Activated B cell treated with CpG ODN at 0.5 μM for 24 hours (primary cell): ENCODE results near the gene ANO1. TPM values are rescaled to one million over a fixed set of nuclear protein-coding genes. Genes with fewer than 3 reads are reported as not detected.

ENCODE experiments used
- ATAC-seq: fragments of 200-7000 bp; cut with Tn5 transposase; one replicate; pipeline ENCODE4 v1.10.0; 2021; ENCODE audit warnings: low read depth, mild to moderate bottlenecking, moderate library complexity
- CTCF ChIA-PET: fragments of 350-600 bp; sonication (Branson Sonifier 250); formaldehyde crosslinking; loops from one replicate; lab custom pipeline; 2021; ENCODE audit warnings: antibody characterized with exemption; lab: Charles Lee
- POLR2A ChIA-PET: fragments of 350-600 bp; sonication (Branson Sonifier 250); formaldehyde crosslinking; loops from one replicate; lab custom pipeline; 2021; ENCODE audit warnings: antibody characterized with exemption; lab: Charles Lee
- DNase-seq: peaks from one replicate; pipeline ENCODE4 v3.0.0; 2022
- H3K27ac Mint-ChIP-seq: one replicate; pipeline ENCODE4 v1.8.0; 2020; ENCODE audit warnings: mixed read lengths
- H3K27me3 Mint-ChIP-seq: one replicate; pipeline ENCODE4 v1.8.0; 2021; ENCODE audit warnings: mixed read lengths
- H3K36me3 Mint-ChIP-seq: one replicate; pipeline ENCODE4 v1.8.0; 2021; ENCODE audit warnings: low read depth, mixed read lengths
- H3K4me1 Mint-ChIP-seq: one replicate; pipeline ENCODE4 v1.8.0; 2021; ENCODE audit warnings: mixed read lengths
- H3K4me3 Mint-ChIP-seq: one replicate; pipeline ENCODE4 v1.8.0; 2020; ENCODE audit warnings: mild to moderate bottlenecking, mixed read lengths
- H3K9me3 Mint-ChIP-seq: one replicate; pipeline ENCODE4 v1.8.0; 2020; ENCODE audit warnings: mixed read lengths
- intact Hi-C: fragments of 100-400 bp; cut with micrococcal nuclease; formaldehyde crosslinking; loops from one replicate; pipeline ENCODE4 v1.15.1; 2024
- total RNA-seq: library from RNA; stranded (reverse); gene quantifications from 2 replicates; pipeline ENCODE4 v1.2.3, GENCODE V29; 2022
- TF ChIP-seq, protein P1 (sequence below): fragments of 200-600 bp; IDR thresholded peaks from one replicate; pipeline ENCODE4 v1.8.0; 2022; ENCODE audit warnings: antibody characterized with exemption, mild to moderate bottlenecking

The ANO1 gene
- total RNA-seq, 1 donor from 2014 or later = not detected

- TF ChIP-seq, protein P1, sequence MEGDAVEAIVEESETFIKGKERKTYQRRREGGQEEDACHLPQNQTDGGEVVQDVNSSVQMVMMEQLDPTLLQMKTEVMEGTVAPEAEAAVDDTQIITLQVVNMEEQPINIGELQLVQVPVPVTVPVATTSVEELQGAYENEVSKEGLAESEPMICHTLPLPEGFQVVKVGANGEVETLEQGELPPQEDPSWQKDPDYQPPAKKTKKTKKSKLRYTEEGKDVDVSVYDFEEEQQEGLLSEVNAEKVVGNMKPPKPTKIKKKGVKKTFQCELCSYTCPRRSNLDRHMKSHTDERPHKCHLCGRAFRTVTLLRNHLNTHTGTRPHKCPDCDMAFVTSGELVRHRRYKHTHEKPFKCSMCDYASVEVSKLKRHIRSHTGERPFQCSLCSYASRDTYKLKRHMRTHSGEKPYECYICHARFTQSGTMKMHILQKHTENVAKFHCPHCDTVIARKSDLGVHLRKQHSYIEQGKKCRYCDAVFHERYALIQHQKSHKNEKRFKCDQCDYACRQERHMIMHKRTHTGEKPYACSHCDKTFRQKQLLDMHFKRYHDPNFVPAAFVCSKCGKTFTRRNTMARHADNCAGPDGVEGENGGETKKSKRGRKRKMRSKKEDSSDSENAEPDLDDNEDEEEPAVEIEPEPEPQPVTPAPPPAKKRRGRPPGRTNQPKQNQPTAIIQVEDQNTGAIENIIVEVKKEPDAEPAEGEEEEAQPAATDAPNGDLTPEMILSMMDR = no peak
- no peaks in the 10 kb centered on the region for H3K4me1 Mint-ChIP-seq
- ChIA-PET POLR2A (no interaction called here), CTCF (no interaction called here)
- no peak for DNase-seq
- no peaks in the 10 kb centered on the region for H3K9me3 Mint-ChIP-seq
- H3K27ac Mint-ChIP-seq = no peak overlapping the region
- H3K27me3 Mint-ChIP-seq = peaks cover 12% of the 10 kb centered on the region
- intact Hi-C loops = no loop called here
- no peaks in the 10 kb centered on the region for H3K36me3 Mint-ChIP-seq
- H3K4me3 Mint-ChIP-seq = no peak overlapping the region
- ATAC-seq = no peak
Measured at GRCh38 chr11:70104961-70105360, 26.8 kb downstream of the ANO1 start.

DNA sequence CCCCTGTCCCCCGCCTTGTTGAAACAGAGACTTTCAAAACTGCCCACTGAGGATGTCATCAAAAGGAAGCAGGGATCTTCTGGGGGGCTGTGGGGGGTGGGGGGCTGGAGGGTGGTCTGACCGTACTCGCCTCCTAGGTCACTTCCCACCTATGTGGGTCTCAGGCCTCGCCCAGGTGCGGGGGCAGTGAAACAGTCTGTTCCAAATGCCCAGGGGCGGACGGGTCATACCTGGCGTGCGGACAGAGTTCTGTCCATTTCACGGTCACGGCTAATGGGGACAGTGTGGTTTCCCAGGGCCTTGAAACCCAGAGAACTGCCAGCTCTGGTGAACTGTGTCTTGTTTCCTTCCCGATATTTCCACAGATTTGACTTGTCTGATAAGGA, 27.2 kb downstream of the ANO1 start:
- Mint-ChIP-seq H3K27me3 (peaks cover 12% of the 10 kb centered on the region), H3K4me1 (no peaks in the 10 kb centered on the region), H3K4me3 (no peak overlapping the region), H3K27ac (no peak overlapping the region), H3K9me3 (no peaks in the 10 kb centered on the region), H3K36me3 (no peaks in the 10 kb centered on the region)
- CTCF ChIA-PET = interaction anchor here (0.6 kb wide), 1 partner anchor 156 kb away, joined by 3 read pairs; no protein-coding TSS in a partner anchor
- TF ChIP-seq, protein P1 = no peak
- POLR2A ChIA-PET = no interaction called here
- no peak for ATAC-seq
- intact Hi-C loops = no loop called here
- DNase-seq = no peak

DNA sequence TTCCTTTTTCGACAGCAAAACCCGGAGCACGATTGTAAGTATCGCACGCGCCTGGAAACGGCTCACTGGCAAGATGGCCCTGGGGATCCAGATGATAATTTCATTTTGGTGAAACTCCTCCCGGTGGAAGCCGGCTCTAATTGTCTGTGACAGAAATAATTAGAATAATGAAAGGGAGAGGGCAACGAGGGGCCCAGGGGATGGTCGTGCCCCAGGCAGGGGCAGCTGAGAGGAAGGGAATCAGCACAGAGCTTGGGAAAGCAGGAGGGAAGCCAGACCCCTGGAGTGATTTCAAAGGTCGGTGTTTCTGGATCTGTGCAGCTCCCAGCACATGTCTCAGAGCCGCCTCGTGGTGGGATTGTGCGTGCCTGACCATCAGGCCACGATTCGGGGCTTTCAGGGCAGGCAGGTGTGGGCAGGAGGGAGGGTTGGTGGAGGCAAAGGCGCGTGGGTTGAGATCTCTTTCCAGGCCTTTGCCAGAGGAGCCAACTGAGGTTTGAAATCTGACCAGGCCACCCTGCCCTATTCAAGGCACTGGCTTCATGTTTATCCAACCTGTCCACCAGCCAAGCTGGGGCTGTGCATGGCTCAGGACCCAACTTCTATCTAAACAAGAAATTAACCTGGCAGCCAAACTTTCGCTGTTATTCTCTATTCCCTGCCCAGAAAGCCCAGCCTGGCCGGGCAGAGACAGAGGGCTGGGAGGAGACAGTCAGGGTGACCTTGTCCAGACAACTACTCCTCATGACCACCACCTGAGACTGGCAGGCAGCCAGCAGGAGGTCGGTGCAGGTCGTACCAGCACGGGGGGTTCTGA, 27.8 kb downstream of the ANO1 start:
- ATAC-seq = no peak
- TF ChIP-seq, protein P1 = no peak
- POLR2A ChIA-PET = no interaction called here
- Mint-ChIP-seq H3K9me3 (no peaks in the 10 kb centered on the region), H3K27ac (no peak overlapping the region), H3K27me3 (peaks cover 12% of the 10 kb centered on the region), H3K4me1 (no peaks in the 10 kb centered on the region), H3K36me3 (no peaks in the 10 kb centered on the region), H3K4me3 (no peak overlapping the region)
- intact Hi-C loops = no loop called here
- no peak for DNase-seq
- CTCF ChIA-PET = interaction anchor here (0.6 kb wide), 1 partner anchor 155 kb away, joined by 3 read pairs; no protein-coding TSS in a partner anchor

- ChIA-PET CTCF (no interaction called here), POLR2A (no interaction called here)
- intact Hi-C loops = no loop called here
- no peak overlapping the region for H3K4me3 Mint-ChIP-seq
- no peak for DNase-seq
- H3K36me3 Mint-ChIP-seq = no peaks in the 10 kb centered on the region
- no peaks in the 10 kb centered on the region for H3K9me3 Mint-ChIP-seq
- TF ChIP-seq, protein P1 = no peak
- peaks cover 10% of the 10 kb centered on the region for H3K27me3 Mint-ChIP-seq
- ATAC-seq = no peak
- H3K27ac Mint-ChIP-seq = no peak overlapping the region
- H3K4me1 Mint-ChIP-seq = no peaks in the 10 kb centered on the region
Measured at GRCh38 chr11:70106757-70107156, 28.6 kb downstream of the ANO1 start.

DNA sequence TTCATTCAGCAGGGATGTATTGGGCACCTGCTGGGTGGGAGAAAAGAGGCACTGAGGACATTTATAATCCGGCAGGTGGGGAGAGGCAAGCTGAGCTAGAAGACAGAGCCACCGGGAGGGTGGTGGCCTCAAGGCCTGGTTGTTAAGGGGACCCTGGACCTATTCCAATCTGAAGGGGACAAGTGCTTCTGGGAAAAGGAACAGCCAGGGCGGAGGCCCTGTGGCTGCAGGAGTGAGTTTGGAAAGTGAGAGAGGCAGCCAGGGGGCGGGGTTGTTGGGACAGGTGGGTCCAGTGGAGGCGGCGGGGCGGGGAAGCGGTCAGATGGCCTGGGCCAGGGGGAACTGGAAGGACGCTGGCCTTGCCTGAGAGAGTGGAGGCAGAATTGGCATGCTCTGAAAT, 29.1 kb downstream of the ANO1 start:
- DNase-seq (no peak), ATAC-seq (no peak)
- intact Hi-C loops = no loop called here
- ChIA-PET POLR2A (no interaction called here), CTCF (no interaction called here)
- Mint-ChIP-seq H3K4me3 (no peak overlapping the region), H3K9me3 (no peaks in the 10 kb centered on the region), H3K36me3 (no peaks in the 10 kb centered on the region), H3K27me3 (peaks cover 8% of the 10 kb centered on the region), H3K27ac (no peak overlapping the region), H3K4me1 (no peaks in the 10 kb centered on the region)
- TF ChIP-seq, protein P1 = no peak
